ENCODE measurements around the gene MYO18A.
"Not testable (repeated sequence)": the region's sequence is repeated elsewhere in the genome, so short reads cannot be mapped to it uniquely, and the experiment has no call there.

MYO18A gene

GRCh38 chr17:29180034-29180787 is at the start of gene MYO18A:
MYO18A (minus strand) TSS chr17:29180398; CDS start chr17:29166940, 13,458 bp downstream.
- peak; percentile 52 to 68 (median 63) for DNase-seq (ENCODE audit: low read depth in 3 of 3)

GRCh38 chr17:29225396-29225795 is 45.2 kb upstream of the MYO18A start:
- DNase-seq (ENCODE audit: low read depth in 3 of 3) = no peak

- DNase-seq (ENCODE audit: low read depth in 3 of 3) = not testable (repeated sequence)
Measured at GRCh38 chr17:29221338-29221737, 41.1 kb upstream of the MYO18A start.

GRCh38 chr17:29219378-29220047 is 39.3 kb upstream of the MYO18A start:
- peak; percentile 32 to 47 (median 39) for DNase-seq (ENCODE audit: low read depth in 3 of 3)

GRCh38 chr17:29216856-29217255 is 36.7 kb upstream of the MYO18A start:
- no peak for DNase-seq (ENCODE audit: low read depth in 3 of 3)

- no peak for DNase-seq (ENCODE audit: low read depth in 3 of 3)
Measured at GRCh38 chr17:29216181-29216580, 36.0 kb upstream of the MYO18A start.

GRCh38 chr17:29215717-29216116 is 35.5 kb upstream of the MYO18A start:
- DNase-seq (ENCODE audit: low read depth in 3 of 3) = no peak

GRCh38 chr17:29215174-29215573 is 35.0 kb upstream of the MYO18A start:
- DNase-seq (ENCODE audit: low read depth in 3 of 3) = no peak

- DNase-seq (ENCODE audit: low read depth in 3 of 3) = no peak
Measured at GRCh38 chr17:29214215-29215146, 34.3 kb upstream of the MYO18A start.

- no peak for DNase-seq (ENCODE audit: low read depth in 3 of 3)
Measured at GRCh38 chr17:29212681-29213121, 32.5 kb upstream of the MYO18A start.

GRCh38 chr17:29212094-29212631 is 32.0 kb upstream of the MYO18A start:
- no peak for DNase-seq (ENCODE audit: low read depth in 3 of 3)

- no peak for DNase-seq (ENCODE audit: low read depth in 3 of 3)
Measured at GRCh38 chr17:29210879-29211278, 30.7 kb upstream of the MYO18A start.

- DNase-seq (ENCODE audit: low read depth in 3 of 3) = no peak
Measured at GRCh38 chr17:29209073-29209472, 28.9 kb upstream of the MYO18A start.

GRCh38 chr17:29207975-29208374 is 27.8 kb upstream of the MYO18A start:
- DNase-seq (ENCODE audit: low read depth in 3 of 3) = no peak

GRCh38 chr17:29205047-29205446 is 24.8 kb upstream of the MYO18A start:
- no peak for DNase-seq (ENCODE audit: low read depth in 3 of 3)

- DNase-seq (ENCODE audit: low read depth in 3 of 3) = not testable (repeated sequence)
Measured at GRCh38 chr17:29204068-29204804, 24.0 kb upstream of the MYO18A start.

- no peak for DNase-seq (ENCODE audit: low read depth in 3 of 3)
Measured at GRCh38 chr17:29197516-29198272, 17.5 kb upstream of the MYO18A start.

- DNase-seq (ENCODE audit: low read depth in 3 of 3) = no peak
Measured at GRCh38 chr17:29196769-29197515, 16.7 kb upstream of the MYO18A start.

- no peak for DNase-seq (ENCODE audit: low read depth in 3 of 3)
Measured at GRCh38 chr17:29195465-29196081, 15.4 kb upstream of the MYO18A start.

Measured in stimulated activated CD4-positive, alpha-beta T cell treated with anti-CD3 and anti-CD28 coated beads, TNF-alpha, amount 100 ng/mL, for 4 hours (primary cell).